GM19025 (cell line): Measurements from ENCODE around the gene BMAL1.
"Not testable (repeated sequence)": the region's sequence is repeated elsewhere in the genome, so short reads cannot be mapped to it uniquely, and the experiment has no call there.

Experiments used
- ATAC-seq: cut with Tn5 transposase; IDR thresholded peaks from one replicate; pipeline ENCODE4 v1.9.1; 2021; ENCODE audit warnings: mild to moderate bottlenecking, low read depth, moderate library complexity; ENCODE audit not compliant: unreplicated experiment

Gene BMAL1

GRCh38 chr11:13277768-13278608, at the start of gene BMAL1:
Gene BMAL1 (plus strand): TSS chr11:13277790. CDS start chr11:13354309, 76,519 bp downstream.
- ATAC-seq: peak; percentile 18

GRCh38 chr11:13228572-13228971, 49.0 kb upstream of the BMAL1 start:
- no peak for ATAC-seq

- ATAC-seq: no peak
Observed at GRCh38 chr11:13229136-13229535, 48.5 kb upstream of the BMAL1 start.

GRCh38 chr11:13229711-13230318, 47.8 kb upstream of the BMAL1 start:
- no peak for ATAC-seq

- no peak for ATAC-seq
Observed at GRCh38 chr11:13233173-13233745, 44.3 kb upstream of the BMAL1 start.

- ATAC-seq: no peak
Observed at GRCh38 chr11:13235895-13236294, 41.7 kb upstream of the BMAL1 start.

GRCh38 chr11:13236626-13237025, 41.0 kb upstream of the BMAL1 start:
- no peak for ATAC-seq

DNA sequence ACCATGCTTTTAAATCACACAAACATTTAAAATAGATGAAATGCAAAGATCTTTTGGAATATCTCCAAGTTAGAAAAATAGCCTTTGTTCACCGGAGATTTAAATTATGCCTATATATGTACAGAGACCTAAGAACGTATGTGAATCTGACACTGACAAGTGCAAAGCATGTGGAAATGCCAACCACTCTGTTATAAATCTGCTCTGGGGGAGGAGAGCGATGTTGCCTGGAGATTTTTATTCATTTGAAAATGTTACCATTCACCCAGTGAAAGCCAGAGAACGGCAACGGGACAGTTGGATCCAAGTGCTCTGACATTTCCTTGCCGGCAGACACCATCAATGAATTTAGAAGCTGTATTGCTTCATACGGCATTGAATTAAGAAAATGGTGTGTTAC, 39.8 kb upstream of the BMAL1 start:
- ATAC-seq: no peak

DNA sequence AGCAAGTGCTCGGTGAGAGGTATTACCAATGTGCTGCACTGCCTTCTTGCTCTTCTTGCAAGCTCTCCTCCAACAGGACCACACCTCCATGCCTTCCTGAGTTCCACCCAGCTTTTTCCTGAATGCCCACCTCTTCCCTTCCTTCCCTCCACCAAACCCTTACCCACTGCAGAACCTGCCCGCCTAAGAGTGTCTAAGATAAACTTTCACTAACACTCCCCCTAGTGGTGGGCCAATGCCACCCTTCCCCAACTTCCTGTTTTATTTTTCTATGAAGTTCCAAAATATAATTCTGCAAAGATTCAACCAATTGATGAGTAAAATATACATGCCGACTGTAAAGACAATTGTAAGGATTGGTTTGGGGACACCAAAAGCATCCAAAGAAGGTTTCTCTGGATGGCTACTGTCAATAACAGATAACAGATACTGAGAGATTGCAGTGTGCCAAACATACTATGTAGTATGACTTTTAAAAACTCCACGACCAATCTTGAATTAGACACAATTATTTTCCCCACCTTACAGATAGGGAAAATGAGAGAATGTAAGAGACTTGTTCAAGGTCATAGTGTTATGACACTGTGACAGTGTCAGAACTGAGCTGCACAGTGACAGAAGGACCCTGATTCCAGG, 38.6 kb upstream of the BMAL1 start:
- no peak for ATAC-seq

DNA sequence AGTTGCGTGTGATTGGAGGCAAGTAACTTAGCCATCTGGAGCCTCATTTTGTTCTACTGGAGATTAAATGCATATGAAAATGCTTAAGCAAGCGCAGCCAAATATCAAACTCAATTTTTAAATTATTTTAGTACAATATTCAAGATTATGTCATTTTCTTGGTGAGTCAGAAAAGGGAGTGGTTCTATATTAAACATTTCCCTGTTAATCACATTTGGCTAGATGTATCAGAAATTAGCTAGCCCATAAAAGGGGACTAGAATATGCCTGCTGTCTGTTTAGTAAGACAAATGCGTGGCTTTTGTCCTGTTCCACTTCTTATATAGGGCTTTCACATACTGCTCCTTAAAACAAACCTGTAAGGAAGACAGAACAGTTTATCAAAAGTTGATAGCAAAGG, 35.0 kb upstream of the BMAL1 start:
- no peak for ATAC-seq

- ATAC-seq: no peak
Observed at GRCh38 chr11:13247606-13248296, 29.8 kb upstream of the BMAL1 start.

DNA sequence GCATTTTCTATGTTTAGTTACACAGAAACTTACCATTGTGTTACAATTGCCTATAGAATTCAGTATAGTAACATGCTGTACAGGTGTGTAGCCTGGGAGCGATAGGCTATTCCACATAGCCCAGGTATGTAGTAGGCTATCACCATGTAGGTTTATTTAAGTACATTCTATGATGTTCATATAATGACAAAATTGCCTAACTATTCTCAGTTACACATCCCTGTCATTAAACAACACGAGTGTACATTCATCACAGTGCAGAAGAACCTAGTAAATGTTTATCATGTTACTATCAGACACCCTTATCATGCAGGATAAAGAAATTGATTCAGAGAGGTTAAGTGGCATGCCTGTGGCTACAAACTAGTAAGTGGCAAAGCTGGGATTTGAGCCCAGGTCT, 28.4 kb upstream of the BMAL1 start:
- no peak for ATAC-seq

DNA sequence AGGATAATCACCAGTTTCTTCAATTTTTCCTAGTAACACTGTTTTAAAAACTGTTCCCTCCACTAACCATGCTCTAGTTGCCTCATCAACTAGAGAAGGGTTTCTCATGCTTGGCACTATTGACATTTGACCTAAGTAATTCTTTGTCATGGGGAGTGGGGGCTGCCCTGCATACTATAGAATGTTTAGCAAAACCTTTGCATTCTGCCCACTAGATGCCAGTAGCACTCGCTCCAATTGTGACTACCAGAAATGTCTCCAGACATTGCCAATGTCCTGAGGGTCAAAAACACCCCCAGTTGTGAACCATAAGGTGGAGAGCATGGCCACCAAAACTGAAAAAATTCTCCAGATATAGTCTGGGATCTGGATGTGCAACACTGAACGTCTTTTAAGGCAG, 27.6 kb upstream of the BMAL1 start:
- no peak for ATAC-seq

- ATAC-seq: no peak
Observed at GRCh38 chr11:13251966-13252365, 25.6 kb upstream of the BMAL1 start.

- no peak for ATAC-seq
Observed at GRCh38 chr11:13252438-13252837, 25.2 kb upstream of the BMAL1 start.

- no peak for ATAC-seq
Observed at GRCh38 chr11:13256216-13256615, 21.4 kb upstream of the BMAL1 start.

- not testable (repeated sequence) for ATAC-seq
Observed at GRCh38 chr11:13258061-13258460, 19.5 kb upstream of the BMAL1 start.

GRCh38 chr11:13258855-13259254, 18.7 kb upstream of the BMAL1 start:
- ATAC-seq: no peak

DNA sequence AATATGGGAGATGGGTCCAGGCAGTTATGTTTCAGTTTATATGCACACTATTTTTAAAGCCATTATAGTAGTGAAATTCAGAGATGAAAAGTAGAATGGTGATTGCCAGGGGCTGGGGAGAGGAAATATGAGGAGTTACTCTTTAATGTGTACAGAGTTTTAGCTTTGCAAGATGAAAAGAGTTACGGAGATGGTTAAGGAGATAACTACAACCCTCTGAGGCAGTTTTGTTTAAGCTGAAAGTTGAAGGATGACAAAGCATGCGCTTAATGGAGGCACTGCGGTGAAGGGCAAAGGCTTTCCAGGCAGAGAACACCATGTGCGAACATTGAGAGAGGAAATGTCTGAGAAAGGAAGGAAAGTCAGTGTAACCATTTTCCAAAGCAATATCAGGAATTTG, 18.2 kb upstream of the BMAL1 start:
- ATAC-seq: no peak

GRCh38 chr11:13260201-13260962, 17.2 kb upstream of the BMAL1 start:
- ATAC-seq: no peak
